PFSK-1 (cell line): ENCODE results near the gene AP2A2.
A peak's percentile ranks its signal among the peaks of the same experiment; 100 is the strongest.

Experiments used
- FOXP2 ChIP-seq: optimal IDR thresholded peaks from 2 replicates; pipeline ENCODE3; 2011; ENCODE audit warnings: borderline replicate concordance, control low read depth, inconsistent platforms; ENCODE audit not compliant: insufficient read depth; ENCODE audit errors: extremely low read length, extremely low read depth
- POLR2AphosphoS5 ChIP-seq: IDR thresholded peaks from 2 replicates; pipeline ENCODE4 v1.6.1; 2012; ENCODE audit warnings: low read depth, mild to moderate bottlenecking, control low read depth, low read length, moderate library complexity
- SIN3A ChIP-seq: IDR thresholded peaks from 2 replicates; pipeline ENCODE4 v1.6.1; 2012; ENCODE audit warnings: mild to moderate bottlenecking, low read length, moderate library complexity, borderline replicate concordance; ENCODE audit not compliant: insufficient read depth
- TAF1 ChIP-seq: IDR thresholded peaks from 2 replicates; pipeline ENCODE4 v1.6.1; 2012; ENCODE audit warnings: low read length, control low read depth, borderline replicate concordance; ENCODE audit not compliant: insufficient read depth
- TF ChIP-seq, protein P1 (sequence below), 2 experiments: IDR thresholded peaks; 2 replicates each; pipeline versions ENCODE4 v1.6.1 to v1.8.0; 2011 to 2012; ENCODE audit warnings: low read depth in 2 of 2, low read length in 2 of 2, control low read depth in 1 of 2, inconsistent platforms in 1 of 2, mild to moderate bottlenecking in 1 of 2, moderate library complexity in 1 of 2; ENCODE audit not compliant: insufficient read depth in 1 of 2

Gene AP2A2

DNA sequence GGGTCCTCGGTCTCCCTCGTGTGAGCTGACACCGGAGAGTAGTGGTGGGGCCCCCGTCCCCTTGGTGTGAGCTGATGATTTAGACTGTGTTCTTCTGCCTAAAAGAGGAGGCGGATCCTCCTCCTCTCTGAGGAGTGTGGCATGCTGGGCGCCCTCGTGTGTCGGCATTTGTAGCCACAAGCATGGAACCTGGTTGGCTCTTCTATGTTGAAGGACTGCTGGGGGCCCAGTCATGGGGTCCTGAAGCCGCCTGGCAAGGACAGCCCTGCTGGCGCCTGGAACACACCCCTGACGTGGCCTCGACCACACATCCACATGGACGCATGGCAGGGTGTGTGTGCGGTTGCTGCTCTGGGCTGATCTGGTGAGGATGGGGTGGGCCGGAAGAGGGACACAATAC is 50.2 kb downstream of the AP2A2 start:
- TF ChIP-seq FOXP2 (no peak), TAF1 (no peak), POLR2AphosphoS5 (no peak), SIN3A (no peak)
- TF ChIP-seq, protein P1, sequence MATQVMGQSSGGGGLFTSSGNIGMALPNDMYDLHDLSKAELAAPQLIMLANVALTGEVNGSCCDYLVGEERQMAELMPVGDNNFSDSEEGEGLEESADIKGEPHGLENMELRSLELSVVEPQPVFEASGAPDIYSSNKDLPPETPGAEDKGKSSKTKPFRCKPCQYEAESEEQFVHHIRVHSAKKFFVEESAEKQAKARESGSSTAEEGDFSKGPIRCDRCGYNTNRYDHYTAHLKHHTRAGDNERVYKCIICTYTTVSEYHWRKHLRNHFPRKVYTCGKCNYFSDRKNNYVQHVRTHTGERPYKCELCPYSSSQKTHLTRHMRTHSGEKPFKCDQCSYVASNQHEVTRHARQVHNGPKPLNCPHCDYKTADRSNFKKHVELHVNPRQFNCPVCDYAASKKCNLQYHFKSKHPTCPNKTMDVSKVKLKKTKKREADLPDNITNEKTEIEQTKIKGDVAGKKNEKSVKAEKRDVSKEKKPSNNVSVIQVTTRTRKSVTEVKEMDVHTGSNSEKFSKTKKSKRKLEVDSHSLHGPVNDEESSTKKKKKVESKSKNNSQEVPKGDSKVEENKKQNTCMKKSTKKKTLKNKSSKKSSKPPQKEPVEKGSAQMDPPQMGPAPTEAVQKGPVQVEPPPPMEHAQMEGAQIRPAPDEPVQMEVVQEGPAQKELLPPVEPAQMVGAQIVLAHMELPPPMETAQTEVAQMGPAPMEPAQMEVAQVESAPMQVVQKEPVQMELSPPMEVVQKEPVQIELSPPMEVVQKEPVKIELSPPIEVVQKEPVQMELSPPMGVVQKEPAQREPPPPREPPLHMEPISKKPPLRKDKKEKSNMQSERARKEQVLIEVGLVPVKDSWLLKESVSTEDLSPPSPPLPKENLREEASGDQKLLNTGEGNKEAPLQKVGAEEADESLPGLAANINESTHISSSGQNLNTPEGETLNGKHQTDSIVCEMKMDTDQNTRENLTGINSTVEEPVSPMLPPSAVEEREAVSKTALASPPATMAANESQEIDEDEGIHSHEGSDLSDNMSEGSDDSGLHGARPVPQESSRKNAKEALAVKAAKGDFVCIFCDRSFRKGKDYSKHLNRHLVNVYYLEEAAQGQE (IDR thresholded peaks at IDR 0.05; ENCODE audit: insufficient read depth in 1 of 2, low read depth in 2 of 2, low read length in 2 of 2), result no peak

- TF ChIP-seq, protein P1 (IDR thresholded peaks at IDR 0.05; ENCODE audit: insufficient read depth in 1 of 2, low read depth in 2 of 2, low read length in 2 of 2), result no peak
- no peak for TF ChIP-seq SIN3A
- TF ChIP-seq FOXP2, result no peak
- TF ChIP-seq POLR2AphosphoS5, result no peak
- no peak for TF ChIP-seq TAF1
Measured at GRCh38 chr11:976431-977160, 50.9 kb downstream of the AP2A2 start.

- no peak for TF ChIP-seq SIN3A
- TF ChIP-seq FOXP2, result no peak
- TF ChIP-seq, protein P1 (IDR thresholded peaks at IDR 0.05; ENCODE audit: insufficient read depth in 1 of 2, low read depth in 2 of 2, low read length in 2 of 2), result no peak
- TF ChIP-seq POLR2AphosphoS5, result 0 out of 2 replicates have a peak, but pooled peaks have one; percentile 38
- no peak for TF ChIP-seq TAF1
Measured at GRCh38 chr11:977830-978720, 52.4 kb downstream of the AP2A2 start.

DNA sequence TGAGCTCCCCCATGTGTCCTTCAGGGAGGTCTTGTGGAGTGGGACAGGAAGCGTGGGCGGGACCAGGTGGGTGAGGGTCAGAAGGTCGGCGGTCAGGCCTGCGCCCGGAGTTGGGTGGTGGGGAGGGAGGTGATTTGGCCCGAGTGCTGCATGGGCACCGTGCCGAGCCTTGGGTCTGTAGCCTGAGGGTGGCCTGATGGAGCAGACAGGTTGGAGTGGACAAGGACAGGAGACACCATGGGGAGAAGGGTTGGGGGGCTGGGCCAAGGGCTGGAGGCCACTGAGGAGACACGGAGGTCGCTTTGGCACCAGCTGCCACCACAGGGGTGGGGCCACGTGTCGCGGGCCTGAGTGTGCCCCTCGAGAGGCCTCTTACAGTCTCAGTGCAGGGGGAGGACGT is 53.1 kb downstream of the AP2A2 start:
- TF ChIP-seq TAF1 (no peak), POLR2AphosphoS5 (no peak)
- TF ChIP-seq, protein P1 (IDR thresholded peaks at IDR 0.05; ENCODE audit: insufficient read depth in 1 of 2, low read depth in 2 of 2, low read length in 2 of 2), result no peak
